Measurements from ENCODE around the gene GH2.

DNA sequence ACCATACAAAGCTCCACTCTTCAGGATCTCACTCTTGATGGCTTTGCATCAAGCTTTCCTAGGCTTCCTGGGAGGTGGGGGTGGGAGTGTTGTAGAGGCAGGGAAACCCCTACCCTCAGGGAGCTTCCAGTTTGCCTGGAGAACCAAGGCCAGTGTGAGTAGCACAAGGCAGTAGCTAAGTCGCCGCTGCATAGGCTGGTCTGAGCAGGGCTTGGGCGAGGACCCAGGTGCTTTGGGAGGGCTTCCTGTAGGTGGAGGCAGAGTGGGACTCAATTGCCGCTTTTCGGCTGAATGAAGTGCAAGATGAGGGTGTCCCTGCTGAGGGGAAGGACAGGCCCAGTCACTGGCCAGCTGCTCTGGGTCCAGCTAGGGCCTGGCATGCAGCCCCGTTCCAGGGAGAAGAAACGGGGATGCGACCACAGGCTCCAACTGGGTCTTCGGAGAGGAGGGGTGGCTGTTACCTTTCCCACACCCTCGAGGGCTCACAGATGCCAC, 46.5 kb upstream of the GH2 start:
- TF ChIP-seq CTCF (IDR thresholded peaks at IDR 0.05) = no peak
- no peak for TF ChIP-seq EZH2 (IDR thresholded peaks at IDR 0.05)
- TF ChIP-seq EZH2phosphoT487 (IDR thresholded peaks at IDR 0.05) = no peak
